Activated CD8-positive, alpha-beta memory T cell treated with anti-CD3 and anti-CD28 coated beads, Interleukin-2, amount 50 U/mL, for 1 hour (primary cell): ENCODE measurements around the gene BEND2.

Source experiments
- DNase-seq: peaks from one replicate; pipeline ENCODE4 v3.0.0-alpha.2; 2020; ENCODE audit errors: extremely low read depth

BEND2 gene

GRCh38 chrX:18136816-18137215, 83.9 kb downstream of the BEND2 start:
- DNase-seq, result no peak

GRCh38 chrX:18133605-18134004, 87.1 kb downstream of the BEND2 start:
- DNase-seq, result no peak

- DNase-seq, result no peak
Observed at GRCh38 chrX:18129690-18130089, 91.0 kb downstream of the BEND2 start.

- DNase-seq, result no peak
Observed at GRCh38 chrX:18126971-18127370, 93.7 kb downstream of the BEND2 start.

- DNase-seq, result no peak
Observed at GRCh38 chrX:18119856-18120255, 100.8 kb downstream of the BEND2 start.
